Spleen (tissue), 11 donors: ENCODE measurements around the gene TNFAIP8. TPM values are rescaled to one million over a fixed set of nuclear protein-coding genes. Genes with fewer than 3 reads are reported as not detected.
"Not testable (repeated sequence)": the region's sequence is repeated elsewhere in the genome, so short reads cannot be mapped to it uniquely, and the experiment has no call there.

Experiments
- DNase-seq: peaks from one replicate; pipeline ENCODE4 v3.0.0-alpha.2; 2020
- H3K27ac ChIP-seq, 8 donors: fragments of 200-600 bp; sonication (generic) in 7 of 8; 1 replicate in 4 of 8; 2 replicates in 4 of 8; pipeline versions ENCODE4 v1.5.0 to v1.8.0; 2016 to 2021; ENCODE audit warnings: inconsistent platforms in 4 of 8, mild to moderate bottlenecking in 4 of 8, moderate library complexity in 1 of 8
- H3K27me3 ChIP-seq, 7 donors: fragments of 200-600 bp; sonication (generic) in 6 of 7; replicated peaks in 1 of 7; 1 replicate in 4 of 7; 2 replicates in 3 of 7; pipeline versions ENCODE4 v1.5.0 to v1.8.0; 2016 to 2021; ENCODE audit warnings: inconsistent platforms in 3 of 7, mild to moderate bottlenecking in 1 of 7
- H3K36me3 ChIP-seq, 6 donors: fragments of 200-600 bp; sonication (generic) in 5 of 6; 1 replicate in 4 of 6; 2 replicates in 2 of 6; pipeline versions ENCODE4 v1.5.0 to v1.8.0; 2016 to 2021; ENCODE audit warnings: inconsistent platforms in 2 of 6
- H3K4me1 ChIP-seq, 6 donors: fragments of 200-600 bp; sonication (generic) in 5 of 6; 1 replicate in 3 of 6; 2 replicates in 3 of 6; pipeline versions ENCODE4 v1.5.0 to v1.8.0; 2016 to 2021; ENCODE audit warnings: inconsistent platforms in 3 of 6
- H3K4me3 ChIP-seq, 8 donors: fragments of 200-600 bp; sonication (generic) in 7 of 8; 1 replicate in 4 of 8; 2 replicates in 4 of 8; pipeline versions ENCODE4 v1.5.0 to v1.8.0; 2016 to 2021; ENCODE audit warnings: inconsistent platforms in 4 of 8, mild to moderate bottlenecking in 4 of 8, moderate library complexity in 2 of 8
- H3K9me3 ChIP-seq, 8 donors: fragments of 200-600 bp; sonication (generic) in 7 of 8; 1 replicate in 4 of 8; 2 replicates in 4 of 8; pipeline versions ENCODE4 v1.5.0 to v1.8.0; 2016 to 2021; ENCODE audit warnings: inconsistent platforms in 4 of 8
- POLR2A ChIP-seq, 3 donors: fragments of 450-650 bp; IDR thresholded peaks; one replicate each; pipeline ENCODE4 v1.5.1; 2017; ENCODE audit warnings: antibody characterized with exemption in 3 of 3, mild to moderate bottlenecking in 1 of 3
- POLR2AphosphoS5 ChIP-seq, 3 donors: sonication (generic); formaldehyde crosslinking; IDR thresholded peaks; one replicate each; pipeline ENCODE4 v1.5.1; 2017; ENCODE audit warnings: antibody characterized with exemption in 3 of 3
- whole genome bisulfite sequencing, 5 donors: extraction: QIAGEN DNeasy Blood & Tissue Kit in 3 of 5; methylation state at CpG; one replicate each; pipeline versions ENCODE4 v1.1.5 to v1.1.7; 2013 to 2018; 5-methylcytosine and 5-hydroxymethylcytosine counted together
- intact Hi-C: fragments of 100-400 bp; cut with DNase I; formaldehyde crosslinking; loops from one replicate; pipeline ENCODE4 v1.15.0; 2023; ENCODE audit warnings: low total_unique reads
- polyA plus RNA-seq, 3 donors: library from polyadenylated mRNA; stranded (reverse); fragments of 200-250 nt; gene quantifications; one replicate each; pipeline ENCODE4 v1.2.1, GENCODE V29; 2013
- total RNA-seq, 7 donors: library from RNA; depleted of rRNA in 3 of 7; stranded (reverse); fragments of >200 nt in 3 of 7; fragmentation: NEBNext Ultra II Directional in 4 of 7; extraction: Animal tissue kit (Norgen Biotek cat#: 25700) in 4 of 7; gene quantifications; one replicate each; pipeline versions ENCODE4 v1.1.0 to v1.2.1, GENCODE V29; 2016 to 2021
- TF ChIP-seq, protein P1 (sequence below), 11 experiments: fragments of 200-600 bp in 7 of 11; fragments of 450-650 bp in 4 of 11; sonication (generic) in 4 of 11; IDR thresholded peaks in 8 of 11; conservative IDR thresholded peaks in 3 of 11; 1 replicate in 7 of 11; 2 replicates in 4 of 11; pipeline versions ENCODE4 v1.4.0 to v1.8.0; 2016 to 2021; ENCODE audit warnings: antibody characterized with exemption in 11 of 11, inconsistent platforms in 4 of 11, mild to moderate bottlenecking in 1 of 11
- donor health status: healthy with polysubstance abuse.
- donor health status: DM: no; HTN: no; CAD: no; lungs with moderate emphysema.
- donor health status: DM: no; HTN: no; CAD: no.
- donor health status: Bipolar disorder and iron deficiency.
- donor health status: healthy.
- donor health status: DM: no; HTN: no; CAD: no.
- donor health status: DM: yes; HTN: yes; CAD: no.

Gene TNFAIP8
- total and polyA plus RNA-seq, 10 donors: 71.1 to 123 (median 101) TPM

GRCh38 chr5:119427060-119427459 lies 71.2 kb downstream of the TNFAIP8 start:
- Histone ChIP-seq H3K36me3 (no peaks in the 10 kb centered on the region), H3K27me3 (no peaks in the 10 kb centered on the region), H3K27ac (peak overlapping the region in 4 of 8 donors; percentile 22 to 42 (median 36)), H3K4me3 (no peak overlapping the region), H3K9me3 (peaks cover 0 to 2% (median 0%) of the 10 kb centered on the region in 8 donors), H3K4me1 (peaks cover 0 to 32% (median 8%) of the 10 kb centered on the region in 6 donors)
- TF ChIP-seq POLR2AphosphoS5 (IDR thresholded peaks at IDR 0.05) (no peak), POLR2A (IDR thresholded peaks at IDR 0.05) (no peak)
- TF ChIP-seq, protein P1, sequence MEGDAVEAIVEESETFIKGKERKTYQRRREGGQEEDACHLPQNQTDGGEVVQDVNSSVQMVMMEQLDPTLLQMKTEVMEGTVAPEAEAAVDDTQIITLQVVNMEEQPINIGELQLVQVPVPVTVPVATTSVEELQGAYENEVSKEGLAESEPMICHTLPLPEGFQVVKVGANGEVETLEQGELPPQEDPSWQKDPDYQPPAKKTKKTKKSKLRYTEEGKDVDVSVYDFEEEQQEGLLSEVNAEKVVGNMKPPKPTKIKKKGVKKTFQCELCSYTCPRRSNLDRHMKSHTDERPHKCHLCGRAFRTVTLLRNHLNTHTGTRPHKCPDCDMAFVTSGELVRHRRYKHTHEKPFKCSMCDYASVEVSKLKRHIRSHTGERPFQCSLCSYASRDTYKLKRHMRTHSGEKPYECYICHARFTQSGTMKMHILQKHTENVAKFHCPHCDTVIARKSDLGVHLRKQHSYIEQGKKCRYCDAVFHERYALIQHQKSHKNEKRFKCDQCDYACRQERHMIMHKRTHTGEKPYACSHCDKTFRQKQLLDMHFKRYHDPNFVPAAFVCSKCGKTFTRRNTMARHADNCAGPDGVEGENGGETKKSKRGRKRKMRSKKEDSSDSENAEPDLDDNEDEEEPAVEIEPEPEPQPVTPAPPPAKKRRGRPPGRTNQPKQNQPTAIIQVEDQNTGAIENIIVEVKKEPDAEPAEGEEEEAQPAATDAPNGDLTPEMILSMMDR (IDR thresholded peaks at IDR 0.05 in 8 of 11, conservative IDR thresholded peaks at IDR 0.05 in 3 of 11): no peak
- no peak for DNase-seq
- WGBS, 5 donors: 53 to 98% (median 81%) methylated on average over 2 of the region's 2 CpGs
- intact Hi-C loops: no loop called here

GRCh38 chr5:119427596-119427995 lies 71.8 kb downstream of the TNFAIP8 start:
- DNase-seq, H3K36me3 ChIP-seq, intact Hi-C loops, H3K4me3 ChIP-seq, H3K27me3 ChIP-seq, H3K9me3 ChIP-seq: not testable (repeated sequence)
- peak overlapping the region in 4 of 8 donors; percentile 22 to 42 (median 36) for H3K27ac ChIP-seq
- 22 to 41% (median 29%) methylated on average over 4 of the region's 4 CpGs for WGBS, 5 donors
- H3K4me1 ChIP-seq: peaks cover 0 to 32% (median 8%) of the 10 kb centered on the region in 6 donors

DNA sequence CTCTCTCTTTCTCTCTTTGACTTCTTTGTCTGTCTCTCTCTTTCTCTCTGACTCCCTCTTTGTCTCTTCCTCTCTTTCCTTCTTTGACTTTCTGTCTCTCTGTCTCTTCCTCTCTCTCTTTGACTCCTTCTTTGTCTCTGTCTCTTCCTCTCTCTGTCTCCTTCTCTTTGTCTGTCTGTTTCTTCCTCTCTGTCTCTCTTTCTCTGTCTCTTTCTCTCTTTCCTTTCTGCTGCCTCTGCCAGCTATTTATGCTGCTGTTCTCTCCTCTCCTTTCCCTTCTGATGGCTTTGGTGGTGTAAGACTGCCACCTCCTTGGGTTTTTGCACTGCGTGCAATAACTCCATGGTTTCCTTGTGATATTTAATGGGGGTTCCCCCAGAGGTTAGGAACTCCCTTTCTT lies 72.3 kb downstream of the TNFAIP8 start:
- intact Hi-C loops, H3K27me3 ChIP-seq, H3K36me3 ChIP-seq, DNase-seq, H3K4me3 ChIP-seq: not testable (repeated sequence)
- Histone ChIP-seq H3K4me1 (peaks cover 0 to 32% (median 8%) of the 10 kb centered on the region in 6 donors), H3K27ac (peak overlapping the region in 3 of 8 donors; percentile 22 to 42 (median 33)), H3K9me3 (peaks cover 0 to 13% (median 0%) of the 10 kb centered on the region in 8 donors)
- 36 to 80% (median 58%) methylated on average over 1 of the region's 1 CpG for WGBS, 5 donors

DNA sequence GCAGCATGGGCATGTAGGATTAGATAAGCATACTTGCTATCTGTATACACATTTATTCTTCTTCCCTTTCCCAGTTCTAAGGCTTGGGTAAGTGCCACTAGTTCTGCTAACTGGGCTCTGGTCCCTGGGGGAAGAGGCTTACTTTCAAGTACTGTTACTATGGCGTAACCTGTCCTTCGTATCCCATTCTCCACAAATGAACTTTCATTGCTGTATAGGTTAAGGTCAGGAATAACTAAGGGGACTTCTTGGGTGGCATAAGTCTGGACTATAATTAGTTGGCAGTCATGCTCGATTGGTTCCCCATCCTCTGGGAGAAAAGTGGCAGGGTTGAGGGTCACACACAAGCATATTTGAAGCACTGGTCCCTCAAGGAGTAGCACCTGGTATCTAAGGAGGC lies 72.8 kb downstream of the TNFAIP8 start:
- intact Hi-C loops, DNase-seq, H3K27me3 ChIP-seq, H3K36me3 ChIP-seq, H3K4me3 ChIP-seq, H3K27ac ChIP-seq: not testable (repeated sequence)
- WGBS, 5 donors: 61 to 93% (median 64%) methylated on average over 3 of the region's 3 CpGs
- Histone ChIP-seq H3K4me1 (peaks cover 0 to 32% (median 8%) of the 10 kb centered on the region in 6 donors), H3K9me3 (peaks cover 0 to 15% (median 0%) of the 10 kb centered on the region in 8 donors)

DNA sequence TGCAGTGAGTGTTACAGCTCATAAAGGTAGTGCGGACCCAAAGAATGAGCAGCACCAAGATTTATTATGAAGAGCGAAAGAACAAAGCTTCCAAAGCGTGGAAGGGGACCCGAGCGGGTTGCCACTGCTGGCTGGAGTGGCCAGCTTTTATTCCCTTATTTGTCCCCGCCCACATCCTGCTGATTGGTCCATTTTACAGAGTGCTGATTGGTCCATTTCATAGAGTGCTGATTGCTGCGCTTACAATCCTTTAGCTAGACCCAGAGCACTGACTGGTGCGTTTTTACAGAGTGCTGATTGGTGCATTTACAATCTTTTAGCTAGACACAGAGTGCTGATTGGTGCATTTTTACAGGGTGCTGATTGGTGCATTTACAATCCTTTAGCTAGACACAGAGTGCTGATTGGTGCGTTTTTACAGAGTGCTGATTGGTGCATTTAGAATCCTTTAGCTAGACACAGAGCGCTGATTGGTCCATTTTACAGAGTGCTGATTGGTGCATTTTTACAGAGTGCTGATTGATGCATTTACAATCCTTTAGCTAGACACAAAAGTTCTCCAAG lies 76.9 kb downstream of the TNFAIP8 start:
- H3K4me3 ChIP-seq, intact Hi-C loops, H3K27me3 ChIP-seq, DNase-seq, H3K27ac ChIP-seq, H3K36me3 ChIP-seq: not testable (repeated sequence)
- H3K9me3 ChIP-seq: peaks cover 0 to 24% (median 3%) of the 10 kb centered on the region in 8 donors
- H3K4me1 ChIP-seq: peaks cover 0 to 30% (median 12%) of the 10 kb centered on the region in 6 donors
- 89 to 93% (median 91%) methylated on average over 10 of the region's 10 CpGs for WGBS, 5 donors

- Histone ChIP-seq H3K9me3 (peaks cover 0 to 24% (median 3%) of the 10 kb centered on the region in 8 donors), H3K27ac (peak overlapping the region in 1 of 8 donors; percentile 37), H3K27me3 (no peaks in the 10 kb centered on the region), H3K4me3 (peak overlapping the region in 1 of 8 donors; percentile 23), H3K36me3 (no peaks in the 10 kb centered on the region), H3K4me1 (peaks cover 0 to 36% (median 12%) of the 10 kb centered on the region in 6 donors)
- TF ChIP-seq POLR2A (IDR thresholded peaks at IDR 0.05): no peak
- TF ChIP-seq, protein P1 (IDR thresholded peaks at IDR 0.05 in 8 of 11, conservative IDR thresholded peaks at IDR 0.05 in 3 of 11): peak; percentile 36 to 81 (median 68)
- TF ChIP-seq POLR2AphosphoS5 (IDR thresholded peaks at IDR 0.05): peak in 2 of 3 donors; percentile 12 to 54
- WGBS, 5 donors: 32 to 40% (median 34%) methylated on average over 8 of the region's 8 CpGs
- DNase-seq: peak; percentile 94
- intact Hi-C loops: no loop called here
Observed at GRCh38 chr5:119435436-119436132, 79.8 kb downstream of the TNFAIP8 start.

DNA sequence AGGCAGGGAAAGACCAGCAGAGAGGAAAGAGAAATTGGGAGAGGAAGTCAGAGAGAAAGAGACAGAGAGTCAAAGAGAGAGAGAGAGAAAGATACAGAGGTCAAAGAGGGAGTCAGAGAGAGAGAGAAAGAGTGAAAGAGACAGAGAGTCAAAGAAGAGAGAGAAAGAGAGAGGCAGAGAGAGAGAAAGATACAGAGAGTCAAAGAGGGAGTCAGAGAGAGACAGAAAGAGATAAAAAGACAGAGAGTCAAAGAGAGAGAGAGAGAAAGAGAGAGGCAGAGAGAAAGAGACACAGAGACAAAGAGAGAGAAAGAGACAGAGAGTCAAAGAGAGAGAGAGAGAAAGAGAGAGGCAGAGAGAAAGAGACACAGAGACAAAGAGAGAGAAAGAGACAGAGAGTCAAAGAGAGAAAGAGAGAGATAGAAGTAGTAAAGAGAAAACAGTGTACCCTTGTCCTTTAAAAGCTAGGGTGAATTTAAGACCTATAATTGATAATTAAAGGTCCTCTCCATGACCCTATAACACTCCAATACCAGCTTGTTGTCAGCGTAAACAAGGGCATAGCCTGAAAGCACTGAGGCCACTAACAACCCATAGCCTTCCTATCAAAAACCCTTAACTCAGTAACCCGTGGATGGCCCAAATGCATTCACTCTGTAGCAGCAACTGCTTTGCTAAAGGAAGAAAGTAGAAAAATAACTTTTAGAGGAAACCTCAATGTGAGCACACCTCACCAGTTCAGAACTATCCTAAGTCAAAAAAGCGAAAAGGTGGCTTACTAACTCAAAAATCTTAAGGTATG lies 82.2 kb downstream of the TNFAIP8 start:
- H3K27ac ChIP-seq: peak overlapping the region in 1 of 8 donors; percentile 28
- H3K27me3 ChIP-seq, DNase-seq, H3K36me3 ChIP-seq, intact Hi-C loops, H3K4me3 ChIP-seq: not testable (repeated sequence)
- H3K4me1 ChIP-seq: peaks cover 0 to 36% (median 12%) of the 10 kb centered on the region in 6 donors
- 46 to 60% (median 55%) methylated on average over 3 of the region's 3 CpGs for whole genome bisulfite sequencing, 5 donors
- H3K9me3 ChIP-seq: peaks cover 0 to 13% (median 3%) of the 10 kb centered on the region in 8 donors

DNA sequence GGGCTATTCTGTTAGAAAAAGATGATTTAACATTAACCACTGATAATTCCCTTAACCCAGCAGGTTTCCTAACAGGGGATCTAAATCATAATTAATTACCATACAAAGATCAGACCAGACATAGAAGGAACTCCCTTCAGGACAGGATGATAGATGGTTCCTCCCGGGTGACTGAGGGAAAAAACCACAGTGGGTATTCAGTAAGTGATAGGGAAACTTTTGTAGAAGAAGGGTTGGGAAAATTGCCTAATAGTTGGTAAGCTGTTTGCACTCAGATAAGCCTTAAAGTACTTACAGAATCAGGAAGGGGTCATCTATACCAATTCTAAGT lies 82.7 kb downstream of the TNFAIP8 start:
- H3K36me3 ChIP-seq, intact Hi-C loops, DNase-seq, H3K27me3 ChIP-seq: not testable (repeated sequence)
- Histone ChIP-seq H3K4me3 (peak overlapping the region in 2 of 8 donors; percentile 10 to 59), H3K27ac (peak overlapping the region in 3 of 8 donors; percentile 28 to 64 (median 43)), H3K9me3 (peaks cover 0 to 11% (median 3%) of the 10 kb centered on the region in 8 donors), H3K4me1 (peaks cover 0 to 36% (median 12%) of the 10 kb centered on the region in 6 donors)
- 9 to 18% (median 12%) methylated on average over 1 of the region's 1 CpG for WGBS, 5 donors
